ENCODE results near the gene SND1.
"Not testable (repeated sequence)": the region's sequence is repeated elsewhere in the genome, so short reads cannot be mapped to it uniquely, and the experiment has no call there.

SND1 gene

DNA sequence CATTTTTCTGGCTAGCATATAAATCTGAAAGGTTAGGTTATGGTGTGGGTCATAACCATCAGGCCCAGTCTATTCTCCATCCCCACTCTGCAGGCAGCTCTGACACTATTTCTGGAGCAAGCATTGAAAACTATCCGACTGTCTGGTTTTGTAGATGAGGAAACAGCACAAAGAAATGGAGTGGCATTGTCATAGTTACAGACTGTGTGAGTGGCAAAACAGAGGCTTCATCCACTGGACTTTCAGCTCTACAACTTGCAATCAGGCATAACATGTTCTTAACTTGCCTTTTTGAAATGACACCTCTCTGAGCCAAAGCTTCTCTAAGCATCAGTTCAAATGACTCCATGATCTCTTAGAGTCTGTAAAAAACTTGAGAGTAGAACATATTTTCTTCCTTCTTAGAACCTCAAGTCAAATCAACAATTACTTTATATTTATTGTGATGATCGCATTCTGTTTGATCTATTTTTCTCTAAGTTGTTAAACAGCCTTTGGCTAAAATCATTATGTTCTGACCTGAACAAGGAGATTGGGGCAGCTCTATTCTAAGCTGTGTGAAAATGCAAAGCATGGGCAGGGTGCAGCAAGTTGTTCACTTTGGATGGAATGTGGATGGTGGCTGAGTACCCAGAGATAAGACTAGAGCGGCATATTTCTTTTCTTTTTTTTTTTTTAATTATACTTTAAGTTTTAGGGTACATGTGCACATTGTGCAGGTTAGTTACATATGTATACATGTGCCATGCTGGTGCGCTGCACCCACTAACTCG lies 310.8 kb downstream of the SND1 start:
- TF ChIP-seq ZFP3 (CRISPR knock-in tag; IDR thresholded peaks at IDR 0.05), result no peak
- TF ChIP-seq, protein P1, sequence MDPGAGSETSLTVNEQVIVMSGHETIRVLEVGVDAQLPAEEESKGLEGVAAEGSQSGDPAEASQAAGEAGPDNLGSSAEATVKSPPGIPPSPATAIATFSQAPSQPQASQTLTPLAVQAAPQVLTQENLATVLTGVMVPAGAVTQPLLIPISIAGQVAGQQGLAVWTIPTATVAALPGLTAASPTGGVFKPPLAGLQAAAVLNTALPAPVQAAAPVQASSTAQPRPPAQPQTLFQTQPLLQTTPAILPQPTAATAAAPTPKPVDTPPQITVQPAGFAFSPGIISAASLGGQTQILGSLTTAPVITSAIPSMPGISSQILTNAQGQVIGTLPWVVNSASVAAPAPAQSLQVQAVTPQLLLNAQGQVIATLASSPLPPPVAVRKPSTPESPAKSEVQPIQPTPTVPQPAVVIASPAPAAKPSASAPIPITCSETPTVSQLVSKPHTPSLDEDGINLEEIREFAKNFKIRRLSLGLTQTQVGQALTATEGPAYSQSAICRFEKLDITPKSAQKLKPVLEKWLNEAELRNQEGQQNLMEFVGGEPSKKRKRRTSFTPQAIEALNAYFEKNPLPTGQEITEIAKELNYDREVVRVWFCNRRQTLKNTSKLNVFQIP (CRISPR knock-in tag; IDR thresholded peaks at IDR 0.05; ENCODE audit: borderline replicate concordance, low read depth), result no peak
- TF ChIP-seq TCF4 (CRISPR knock-in tag; IDR thresholded peaks at IDR 0.05; ENCODE audit: borderline replicate concordance), result no peak
- TF ChIP-seq, protein P2, sequence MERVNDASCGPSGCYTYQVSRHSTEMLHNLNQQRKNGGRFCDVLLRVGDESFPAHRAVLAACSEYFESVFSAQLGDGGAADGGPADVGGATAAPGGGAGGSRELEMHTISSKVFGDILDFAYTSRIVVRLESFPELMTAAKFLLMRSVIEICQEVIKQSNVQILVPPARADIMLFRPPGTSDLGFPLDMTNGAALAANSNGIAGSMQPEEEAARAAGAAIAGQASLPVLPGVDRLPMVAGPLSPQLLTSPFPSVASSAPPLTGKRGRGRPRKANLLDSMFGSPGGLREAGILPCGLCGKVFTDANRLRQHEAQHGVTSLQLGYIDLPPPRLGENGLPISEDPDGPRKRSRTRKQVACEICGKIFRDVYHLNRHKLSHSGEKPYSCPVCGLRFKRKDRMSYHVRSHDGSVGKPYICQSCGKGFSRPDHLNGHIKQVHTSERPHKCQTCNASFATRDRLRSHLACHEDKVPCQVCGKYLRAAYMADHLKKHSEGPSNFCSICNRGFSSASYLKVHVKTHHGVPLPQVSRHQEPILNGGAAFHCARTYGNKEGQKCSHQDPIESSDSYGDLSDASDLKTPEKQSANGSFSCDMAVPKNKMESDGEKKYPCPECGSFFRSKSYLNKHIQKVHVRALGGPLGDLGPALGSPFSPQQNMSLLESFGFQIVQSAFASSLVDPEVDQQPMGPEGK (CRISPR knock-in tag; IDR thresholded peaks at IDR 0.05; ENCODE audit: borderline replicate concordance), result no peak
- TF ChIP-seq ZFP30 (CRISPR knock-in tag; IDR thresholded peaks at IDR 0.05), result no peak
- no peak for TF ChIP-seq ZNF565 (CRISPR knock-in tag; conservative IDR thresholded peaks at IDR 0.05; ENCODE audit: low read depth)
- no peak for TF ChIP-seq ZNF70 (CRISPR knock-in tag; IDR thresholded peaks at IDR 0.05)
- TF ChIP-seq RARB (CRISPR knock-in tag; IDR thresholded peaks at IDR 0.05), result no peak
- no peak for TF ChIP-seq BACH2 (CRISPR knock-in tag; IDR thresholded peaks at IDR 0.05; ENCODE audit: borderline replicate concordance)
- TF ChIP-seq CSDC2 (CRISPR knock-in tag; IDR thresholded peaks at IDR 0.05), result no peak
- TF ChIP-seq ISL1 (CRISPR knock-in tag; IDR thresholded peaks at IDR 0.05), result no peak
- TF ChIP-seq OSR1 (CRISPR knock-in tag; IDR thresholded peaks at IDR 0.05), result no peak
- no peak for TF ChIP-seq GLIS3 (CRISPR knock-in tag; IDR thresholded peaks at IDR 0.05)
- no peak for TF ChIP-seq ARNTL (CRISPR knock-in tag; IDR thresholded peaks at IDR 0.05; ENCODE audit: borderline replicate concordance, low read depth)
- TF ChIP-seq, protein P3, sequence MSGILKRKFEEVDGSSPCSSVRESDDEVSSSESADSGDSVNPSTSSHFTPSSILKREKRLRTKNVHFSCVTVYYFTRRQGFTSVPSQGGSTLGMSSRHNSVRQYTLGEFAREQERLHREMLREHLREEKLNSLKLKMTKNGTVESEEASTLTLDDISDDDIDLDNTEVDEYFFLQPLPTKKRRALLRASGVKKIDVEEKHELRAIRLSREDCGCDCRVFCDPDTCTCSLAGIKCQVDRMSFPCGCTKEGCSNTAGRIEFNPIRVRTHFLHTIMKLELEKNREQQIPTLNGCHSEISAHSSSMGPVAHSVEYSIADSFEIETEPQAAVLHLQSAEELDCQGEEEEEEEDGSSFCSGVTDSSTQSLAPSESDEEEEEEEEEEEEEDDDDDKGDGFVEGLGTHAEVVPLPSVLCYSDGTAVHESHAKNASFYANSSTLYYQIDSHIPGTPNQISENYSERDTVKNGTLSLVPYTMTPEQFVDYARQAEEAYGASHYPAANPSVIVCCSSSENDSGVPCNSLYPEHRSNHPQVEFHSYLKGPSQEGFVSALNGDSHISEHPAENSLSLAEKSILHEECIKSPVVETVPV (CRISPR knock-in tag; IDR thresholded peaks at IDR 0.05), result no peak
- no peak for TF ChIP-seq ZC3H10 (CRISPR knock-in tag; IDR thresholded peaks at IDR 0.05)
- no peak for ATAC-seq

DNA sequence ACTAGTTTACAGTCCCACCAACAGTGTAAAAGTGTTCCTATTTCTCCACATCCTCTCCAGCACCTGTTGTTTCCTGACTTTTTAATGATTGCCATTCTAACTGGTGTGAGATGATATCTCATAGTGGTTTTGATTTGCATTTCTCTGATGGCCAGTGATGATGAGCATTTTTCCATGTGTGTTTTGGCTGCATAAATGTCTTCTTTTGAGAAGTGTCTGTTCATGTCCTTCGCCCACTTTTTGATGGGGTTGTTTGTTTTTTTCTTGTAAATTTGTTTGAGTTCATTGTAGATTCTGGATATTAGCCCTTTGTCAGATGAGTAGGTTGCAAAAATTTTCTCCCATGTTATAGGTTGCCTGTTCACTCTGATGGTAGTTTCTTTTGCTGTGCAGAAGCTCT lies 311.9 kb downstream of the SND1 start:
- ATAC-seq, result not testable (repeated sequence)

DNA sequence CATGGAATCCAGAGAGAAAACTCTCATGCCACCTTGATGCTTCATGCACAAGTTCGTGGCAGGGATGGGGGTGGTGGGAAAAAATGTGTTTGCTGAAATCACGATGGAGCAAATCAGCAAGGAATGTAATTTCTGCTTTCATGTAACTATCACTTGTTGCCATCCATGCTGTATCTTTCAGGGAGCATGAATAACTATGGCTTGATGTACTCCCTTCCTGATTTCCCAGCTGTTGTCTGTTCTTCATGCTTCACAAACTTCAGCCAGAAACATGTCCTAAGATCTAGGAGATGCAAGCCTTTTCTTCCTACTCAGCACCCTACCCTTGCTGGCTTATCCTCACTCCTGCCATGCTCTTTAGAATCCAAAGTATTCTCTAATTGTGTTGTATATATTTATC lies 315.3 kb downstream of the SND1 start:
- ATAC-seq, result no peak
- TF ChIP-seq OSR1 (CRISPR knock-in tag; IDR thresholded peaks at IDR 0.05), result no peak
- TF ChIP-seq, protein P4, sequence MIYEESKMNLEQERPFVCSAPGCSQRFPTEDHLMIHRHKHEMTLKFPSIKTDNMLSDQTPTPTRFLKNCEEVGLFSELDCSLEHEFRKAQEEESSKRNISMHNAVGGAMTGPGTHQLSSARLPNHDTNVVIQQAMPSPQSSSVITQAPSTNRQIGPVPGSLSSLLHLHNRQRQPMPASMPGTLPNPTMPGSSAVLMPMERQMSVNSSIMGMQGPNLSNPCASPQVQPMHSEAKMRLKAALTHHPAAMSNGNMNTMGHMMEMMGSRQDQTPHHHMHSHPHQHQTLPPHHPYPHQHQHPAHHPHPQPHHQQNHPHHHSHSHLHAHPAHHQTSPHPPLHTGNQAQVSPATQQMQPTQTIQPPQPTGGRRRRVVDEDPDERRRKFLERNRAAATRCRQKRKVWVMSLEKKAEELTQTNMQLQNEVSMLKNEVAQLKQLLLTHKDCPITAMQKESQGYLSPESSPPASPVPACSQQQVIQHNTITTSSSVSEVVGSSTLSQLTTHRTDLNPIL (CRISPR knock-in tag; IDR thresholded peaks at IDR 0.05; ENCODE audit: low read depth), result no peak
- TF ChIP-seq, protein P5, sequence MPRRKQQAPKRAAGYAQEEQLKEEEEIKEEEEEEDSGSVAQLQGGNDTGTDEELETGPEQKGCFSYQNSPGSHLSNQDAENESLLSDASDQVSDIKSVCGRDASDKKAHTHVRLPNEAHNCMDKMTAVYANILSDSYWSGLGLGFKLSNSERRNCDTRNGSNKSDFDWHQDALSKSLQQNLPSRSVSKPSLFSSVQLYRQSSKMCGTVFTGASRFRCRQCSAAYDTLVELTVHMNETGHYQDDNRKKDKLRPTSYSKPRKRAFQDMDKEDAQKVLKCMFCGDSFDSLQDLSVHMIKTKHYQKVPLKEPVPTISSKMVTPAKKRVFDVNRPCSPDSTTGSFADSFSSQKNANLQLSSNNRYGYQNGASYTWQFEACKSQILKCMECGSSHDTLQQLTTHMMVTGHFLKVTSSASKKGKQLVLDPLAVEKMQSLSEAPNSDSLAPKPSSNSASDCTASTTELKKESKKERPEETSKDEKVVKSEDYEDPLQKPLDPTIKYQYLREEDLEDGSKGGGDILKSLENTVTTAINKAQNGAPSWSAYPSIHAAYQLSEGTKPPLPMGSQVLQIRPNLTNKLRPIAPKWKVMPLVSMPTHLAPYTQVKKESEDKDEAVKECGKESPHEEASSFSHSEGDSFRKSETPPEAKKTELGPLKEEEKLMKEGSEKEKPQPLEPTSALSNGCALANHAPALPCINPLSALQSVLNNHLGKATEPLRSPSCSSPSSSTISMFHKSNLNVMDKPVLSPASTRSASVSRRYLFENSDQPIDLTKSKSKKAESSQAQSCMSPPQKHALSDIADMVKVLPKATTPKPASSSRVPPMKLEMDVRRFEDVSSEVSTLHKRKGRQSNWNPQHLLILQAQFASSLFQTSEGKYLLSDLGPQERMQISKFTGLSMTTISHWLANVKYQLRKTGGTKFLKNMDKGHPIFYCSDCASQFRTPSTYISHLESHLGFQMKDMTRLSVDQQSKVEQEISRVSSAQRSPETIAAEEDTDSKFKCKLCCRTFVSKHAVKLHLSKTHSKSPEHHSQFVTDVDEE (CRISPR knock-in tag; IDR thresholded peaks at IDR 0.05), result no peak
- no peak for TF ChIP-seq SNAI2 (CRISPR knock-in tag; IDR thresholded peaks at IDR 0.05)
- TF ChIP-seq, protein P1 (CRISPR knock-in tag; IDR thresholded peaks at IDR 0.05; ENCODE audit: borderline replicate concordance, low read depth), result no peak
- TF ChIP-seq, protein P2 (CRISPR knock-in tag; IDR thresholded peaks at IDR 0.05; ENCODE audit: borderline replicate concordance), result no peak
- no peak for TF ChIP-seq BACH2 (CRISPR knock-in tag; IDR thresholded peaks at IDR 0.05; ENCODE audit: borderline replicate concordance)
- no peak for TF ChIP-seq ESRRG (CRISPR knock-in tag; IDR thresholded peaks at IDR 0.05)
- no peak for TF ChIP-seq PPARA (CRISPR knock-in tag; IDR thresholded peaks at IDR 0.05; ENCODE audit: borderline replicate concordance)
- TF ChIP-seq RARB (CRISPR knock-in tag; IDR thresholded peaks at IDR 0.05), result no peak
- TF ChIP-seq ARNTL (CRISPR knock-in tag; IDR thresholded peaks at IDR 0.05; ENCODE audit: borderline replicate concordance, low read depth), result no peak
- TF ChIP-seq ZNF565 (CRISPR knock-in tag; conservative IDR thresholded peaks at IDR 0.05; ENCODE audit: low read depth), result no peak
- TF ChIP-seq TCF4 (CRISPR knock-in tag; IDR thresholded peaks at IDR 0.05; ENCODE audit: borderline replicate concordance), result no peak
- TF ChIP-seq ZFP30 (CRISPR knock-in tag; IDR thresholded peaks at IDR 0.05), result no peak
- no peak for TF ChIP-seq ISL1 (CRISPR knock-in tag; IDR thresholded peaks at IDR 0.05)
- TF ChIP-seq ZFP3 (CRISPR knock-in tag; IDR thresholded peaks at IDR 0.05), result no peak
- TF ChIP-seq ZC3H10 (CRISPR knock-in tag; IDR thresholded peaks at IDR 0.05), result no peak
- no peak for TF ChIP-seq TOX (CRISPR knock-in tag; IDR thresholded peaks at IDR 0.05; ENCODE audit: borderline replicate concordance)
- no peak for TF ChIP-seq ZNF70 (CRISPR knock-in tag; IDR thresholded peaks at IDR 0.05)
